GM12878 (cell line): Measurements from ENCODE around the gene MAP2K7.

Source experiments
- CBX5 ChIP-seq: sonication (generic); IDR thresholded peaks from 2 replicates; pipeline ENCODE4 v1.6.1; 2016; ENCODE audit warnings: low read depth, moderate library complexity, mild to moderate bottlenecking, inconsistent platforms
- CHD1 ChIP-seq: IDR thresholded peaks from 2 replicates; pipeline ENCODE4 v1.6.1; 2012; ENCODE audit warnings: low read depth, low read length, improper control_type of control experiment
- CREB1 ChIP-seq: IDR thresholded peaks from 2 replicates; pipeline ENCODE4 v1.6.1; 2012; ENCODE audit warnings: low read depth, mild to moderate bottlenecking, inconsistent platforms
- CTCF ChIP-seq, 3 experiments: IDR thresholded peaks in 2 of 3; conservative IDR thresholded peaks in 1 of 3; 2 replicates each; pipeline ENCODE4 v1.5.1; 2011; ENCODE audit warnings: low read depth in 3 of 3, low read length in 3 of 3, mild to moderate bottlenecking in 3 of 3, control low read depth in 2 of 3, moderate library complexity in 2 of 3, inconsistent platforms in 1 of 3, mixed read lengths in 1 of 3; ENCODE audit not compliant: control insufficient read depth in 2 of 3, insufficient read depth in 1 of 3; ENCODE audit errors: extremely low read depth in 1 of 3
- E2F8 ChIP-seq: fragments of 450-650 bp; IDR thresholded peaks from 2 replicates; pipeline ENCODE4 v1.6.1; 2018; ENCODE audit warnings: mild to moderate bottlenecking, low read depth, moderate library complexity; ENCODE audit not compliant: partially characterized antibody
- ETV6 ChIP-seq, 2 experiments: fragments of 450-650 bp in 1 of 2; IDR thresholded peaks in 1 of 2; conservative IDR thresholded peaks in 1 of 2; 2 replicates each; pipeline ENCODE4 v1.6.1; 2014; ENCODE audit warnings: antibody characterized with exemption in 1 of 2, borderline replicate concordance in 1 of 2, low read depth in 1 of 2, mild to moderate bottlenecking in 1 of 2, moderate library complexity in 1 of 2
- EZH2 ChIP-seq: IDR thresholded peaks from 2 replicates; pipeline ENCODE4 v1.6.1; 2012; ENCODE audit warnings: low read depth, mild to moderate bottlenecking, control low read depth, inconsistent platforms, low read length, borderline replicate concordance; ENCODE audit not compliant: control insufficient read depth
- SKIL ChIP-seq: fragments of 450-650 bp; IDR thresholded peaks from 2 replicates; pipeline ENCODE4 v1.6.1; 2017; ENCODE audit warnings: mild to moderate bottlenecking, low read depth, inconsistent platforms; ENCODE audit not compliant: poor library complexity, severe bottlenecking

- TF ChIP-seq EZH2 (no peak), ETV6 (conservative IDR thresholded peaks at IDR 0.05 in 1 of 2, IDR thresholded peaks at IDR 0.05 in 1 of 2; ENCODE audit: borderline replicate concordance in 1 of 2, low read depth in 1 of 2) (no peak), CTCF (IDR thresholded peaks at IDR 0.05 in 2 of 3, conservative IDR thresholded peaks at IDR 0.05 in 1 of 3; ENCODE audit: control insufficient read depth in 2 of 3, extremely low read depth in 1 of 3, insufficient read depth in 1 of 3, low read depth in 3 of 3, low read length in 3 of 3) (no peak), CHD1 (no peak), E2F8 (no peak), SKIL (no peak), CREB1 (no peak), CBX5 (no peak)
Measured at GRCh38 chr19:7869910-7870511, 33.7 kb upstream of the MAP2K7 start.
